ENCODE measurements around the gene NUCKS1.

The NUCKS1 gene, protein sequence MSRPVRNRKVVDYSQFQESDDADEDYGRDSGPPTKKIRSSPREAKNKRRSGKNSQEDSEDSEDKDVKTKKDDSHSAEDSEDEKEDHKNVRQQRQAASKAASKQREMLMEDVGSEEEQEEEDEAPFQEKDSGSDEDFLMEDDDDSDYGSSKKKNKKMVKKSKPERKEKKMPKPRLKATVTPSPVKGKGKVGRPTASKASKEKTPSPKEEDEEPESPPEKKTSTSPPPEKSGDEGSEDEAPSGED

DNA sequence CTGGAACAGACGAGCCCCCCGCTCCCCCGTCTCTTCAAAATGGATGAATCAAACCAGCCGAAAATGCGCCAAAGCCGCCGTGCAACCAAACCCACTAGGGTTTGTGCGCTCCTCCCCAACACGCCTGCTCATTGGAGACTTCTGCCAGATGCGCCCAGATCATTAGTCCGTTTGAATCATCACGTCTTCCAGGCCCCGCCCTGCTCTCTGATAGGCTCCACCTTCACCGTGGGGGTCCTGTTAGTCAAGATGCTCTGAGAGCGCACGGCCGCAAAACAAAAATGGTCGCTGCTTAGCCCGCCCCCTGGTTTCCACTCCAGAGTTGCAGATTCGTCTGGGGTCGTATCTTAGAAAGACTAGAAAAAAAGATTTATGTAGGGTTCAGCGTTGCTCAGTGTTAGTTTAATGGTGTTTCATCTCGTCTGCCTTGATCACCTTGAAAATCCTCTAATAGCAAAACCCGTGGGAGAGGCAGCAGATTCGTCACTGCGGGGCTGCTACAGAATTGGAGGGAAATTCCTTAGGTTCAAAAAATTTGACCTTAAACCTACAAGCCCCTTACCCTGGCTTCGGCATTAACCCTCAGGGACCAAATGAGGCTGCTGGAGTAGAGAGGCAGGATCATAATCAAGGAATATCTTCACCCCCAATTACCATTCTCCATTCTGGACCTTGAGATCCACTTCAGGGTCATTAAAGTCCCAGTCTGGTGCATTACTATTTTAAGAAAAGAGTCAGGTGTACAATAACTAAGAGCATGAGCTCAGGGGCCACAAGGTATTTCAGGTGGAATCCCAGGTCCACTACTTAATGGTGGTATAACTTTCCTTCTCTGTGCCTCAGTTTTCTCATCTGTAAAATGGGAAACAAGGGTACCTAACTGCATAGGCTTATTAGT is at the start of gene NUCKS1:
Gene NUCKS1, minus strand, starts transcription at position 45 of the 898 bp plus-strand sequence. CDS start 209 bp downstream, outside the sequence.
- peak; percentile 88 to 98 for DNase-seq (ENCODE audit: extremely low read depth in 1 of 2, low read depth in 1 of 2)

GRCh38 chr1:205798577-205798976 is 48.6 kb upstream of the NUCKS1 start:
- DNase-seq (ENCODE audit: extremely low read depth in 1 of 2, low read depth in 1 of 2) = no peak

DNA sequence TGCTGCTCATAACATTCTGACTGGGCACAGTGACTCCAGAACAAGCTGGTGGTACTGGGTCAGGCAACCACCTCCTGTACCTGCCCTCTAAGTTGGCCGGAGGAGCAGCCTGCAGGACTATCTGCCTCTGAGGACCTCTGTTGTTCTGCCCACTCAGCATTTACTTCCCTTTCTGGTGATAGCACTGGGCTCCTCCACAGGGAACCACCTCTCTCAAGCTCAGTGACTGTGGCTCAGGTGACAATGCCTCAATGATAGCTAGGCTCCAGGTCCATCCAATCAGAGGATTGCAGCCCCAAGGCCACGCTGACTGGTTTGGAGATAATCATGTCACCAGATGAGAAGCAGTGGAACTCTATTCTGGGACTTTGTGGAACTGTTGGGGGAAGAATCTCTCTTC is 47.2 kb upstream of the NUCKS1 start:
- no peak for DNase-seq (ENCODE audit: extremely low read depth in 1 of 2, low read depth in 1 of 2)

DNA sequence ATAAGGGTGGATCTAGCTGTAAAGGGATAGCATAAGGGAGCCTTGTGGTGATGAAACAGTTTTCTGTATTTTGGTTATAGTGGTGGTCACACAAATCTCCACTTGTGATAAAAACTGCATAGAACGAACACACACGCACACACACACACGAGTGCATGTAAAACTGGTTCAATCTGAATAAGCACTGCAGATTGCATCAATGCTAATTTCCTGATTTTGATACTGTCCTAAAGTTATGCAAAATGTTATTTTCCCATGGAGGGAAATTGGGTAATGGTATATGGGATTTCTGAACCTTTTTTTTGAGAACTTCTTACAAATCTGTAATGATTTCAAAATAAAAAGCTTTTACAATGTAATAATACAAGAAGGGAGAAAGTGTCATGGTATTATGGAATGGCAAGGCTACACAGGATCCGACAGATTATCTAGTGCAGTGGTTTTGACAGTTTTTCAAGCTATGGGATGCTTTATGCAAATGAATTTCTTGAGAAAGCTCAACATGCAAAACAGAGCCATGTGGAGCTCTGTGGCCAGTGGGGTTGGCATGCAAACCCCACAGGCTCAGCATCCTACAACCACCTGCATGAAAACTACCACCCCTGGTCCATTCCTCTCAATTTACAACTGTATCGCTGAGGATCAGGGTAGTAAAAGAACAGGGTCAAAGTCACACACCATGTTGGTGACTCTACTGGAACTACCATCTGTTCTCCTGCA is 44.2 kb upstream of the NUCKS1 start:
- no peak for DNase-seq (ENCODE audit: extremely low read depth in 1 of 2, low read depth in 1 of 2)

- no peak for DNase-seq (ENCODE audit: extremely low read depth in 1 of 2, low read depth in 1 of 2)
Observed at GRCh38 chr1:205792961-205793673, 43.1 kb upstream of the NUCKS1 start.

- no peak for DNase-seq (ENCODE audit: extremely low read depth in 1 of 2, low read depth in 1 of 2)
Observed at GRCh38 chr1:205792481-205792881, 42.5 kb upstream of the NUCKS1 start.

GRCh38 chr1:205791568-205792180 is 41.7 kb upstream of the NUCKS1 start:
- DNase-seq (ENCODE audit: extremely low read depth in 1 of 2, low read depth in 1 of 2) = peak in 1 of 2 donors; percentile 36

GRCh38 chr1:205787287-205787916 is 37.4 kb upstream of the NUCKS1 start:
- DNase-seq (ENCODE audit: extremely low read depth in 1 of 2, low read depth in 1 of 2) = no peak

DNA sequence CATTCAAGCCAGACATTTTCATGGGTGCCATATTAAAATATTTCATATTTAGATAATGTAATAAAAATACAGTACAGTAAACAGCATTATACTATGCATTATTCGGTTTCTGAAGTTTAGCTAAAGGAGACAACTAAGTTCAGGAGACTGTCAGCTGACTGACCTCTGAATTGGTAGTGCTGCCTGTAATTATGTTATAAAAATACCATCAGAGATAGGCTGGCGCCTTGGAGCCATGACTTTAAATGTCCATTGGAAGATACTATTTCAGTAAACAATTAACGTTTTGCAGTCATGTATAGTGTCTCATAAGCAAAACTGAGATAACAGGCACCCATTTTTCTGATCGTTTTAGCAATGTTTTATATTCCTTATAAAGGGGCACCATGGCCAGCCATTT is 36.6 kb upstream of the NUCKS1 start:
- DNase-seq (ENCODE audit: extremely low read depth in 1 of 2, low read depth in 1 of 2) = no peak

DNA sequence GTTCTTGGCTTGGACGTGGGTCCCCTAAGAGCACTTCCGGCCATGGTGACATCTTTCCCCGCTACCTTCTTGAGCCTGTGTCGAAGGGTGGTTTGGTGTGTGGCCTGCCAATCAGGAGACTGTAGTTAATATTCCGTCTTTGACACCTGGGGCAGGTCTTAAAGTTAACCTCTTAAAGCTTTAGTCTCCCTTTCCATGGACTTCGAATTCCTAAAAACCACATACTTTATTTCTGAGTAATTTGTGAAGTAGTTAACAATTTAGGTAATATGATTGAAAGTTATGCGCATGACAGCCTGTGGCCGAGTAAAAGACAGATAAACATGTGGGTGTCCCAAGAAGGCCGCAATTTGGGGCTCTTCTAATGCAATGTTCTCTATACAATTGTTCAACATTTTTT is 35.5 kb upstream of the NUCKS1 start:
- DNase-seq (ENCODE audit: extremely low read depth in 1 of 2, low read depth in 1 of 2) = no peak

DNA sequence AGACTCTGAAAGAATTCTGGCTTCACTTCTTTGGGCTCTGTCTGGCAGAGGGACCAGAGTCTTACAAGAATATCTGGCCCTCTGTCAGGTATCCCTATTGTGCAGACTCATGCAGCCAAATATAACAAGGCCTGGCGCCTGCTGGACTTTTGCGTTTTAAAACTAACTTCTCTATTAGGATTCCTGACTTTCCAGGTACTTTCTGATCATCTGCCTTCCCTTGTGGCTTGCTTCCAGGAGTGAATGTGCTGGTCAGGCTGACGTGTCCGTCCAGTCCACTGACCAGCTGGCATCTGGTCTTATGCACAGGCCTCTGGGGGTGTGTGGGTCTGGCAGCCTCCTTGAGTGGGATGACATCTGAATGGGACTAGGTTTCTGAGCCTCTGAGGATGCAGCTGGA is 33.9 kb upstream of the NUCKS1 start:
- DNase-seq (ENCODE audit: extremely low read depth in 1 of 2, low read depth in 1 of 2) = no peak

GRCh38 chr1:205783433-205783795 is 33.4 kb upstream of the NUCKS1 start:
- DNase-seq (ENCODE audit: extremely low read depth in 1 of 2, low read depth in 1 of 2) = no peak

DNA sequence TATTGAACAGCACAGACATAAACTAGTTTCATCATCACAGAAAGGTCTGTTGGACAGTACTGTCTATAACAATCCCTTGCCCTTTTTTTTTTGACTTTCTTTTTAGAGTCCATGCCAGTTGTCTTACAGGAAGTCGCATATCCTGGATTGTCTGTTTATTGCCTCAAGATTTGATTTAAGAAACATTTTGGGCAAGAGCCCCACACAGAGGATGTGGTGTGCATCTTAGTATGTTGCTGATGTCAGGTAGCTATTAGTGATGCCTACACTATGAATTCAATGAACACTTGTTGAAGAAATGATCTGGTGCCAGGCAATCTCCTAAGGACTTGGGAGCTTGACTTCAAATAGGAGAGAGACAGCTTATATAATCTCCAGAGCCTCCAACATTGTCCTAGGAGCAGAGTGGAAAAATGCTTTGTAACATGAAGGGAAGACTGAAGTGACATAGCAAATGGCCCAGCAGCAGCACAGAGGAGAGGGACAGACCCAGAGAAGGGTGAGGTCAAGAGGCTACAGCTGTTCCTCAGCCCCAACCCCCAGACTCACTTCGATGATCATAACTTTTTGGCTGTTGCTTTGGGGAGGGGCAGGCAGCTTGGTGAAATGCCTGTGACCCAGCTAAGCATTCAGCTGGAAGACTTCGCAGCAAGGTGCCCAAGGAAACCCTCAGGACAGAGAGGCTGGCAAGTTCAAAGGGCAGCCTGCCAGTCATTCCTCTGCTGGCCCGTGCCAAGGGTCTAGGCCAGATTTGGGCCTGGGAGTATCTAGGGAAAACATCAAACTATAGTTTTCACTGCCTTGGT is 32.8 kb upstream of the NUCKS1 start:
- DNase-seq (ENCODE audit: extremely low read depth in 1 of 2, low read depth in 1 of 2) = no peak

DNA sequence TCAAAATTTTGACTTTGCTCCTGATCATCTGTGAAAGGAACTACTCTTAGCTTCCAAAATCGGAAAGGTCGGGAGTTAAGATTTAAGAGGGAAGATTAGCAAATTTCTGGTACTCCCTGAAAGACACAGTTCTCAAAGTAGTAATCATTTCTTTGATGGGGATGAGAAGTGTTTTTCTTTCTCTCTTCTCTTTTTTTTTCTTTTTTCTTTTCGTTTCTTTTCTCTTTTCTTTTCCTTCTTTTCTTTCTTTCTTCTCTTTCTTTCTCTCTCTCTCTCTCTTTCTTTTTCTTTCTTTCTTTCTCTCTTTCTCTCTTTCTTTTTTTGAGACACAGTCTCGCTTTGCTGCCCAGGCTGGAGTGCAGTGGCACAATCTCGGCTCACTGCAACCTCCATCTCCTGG is 30.4 kb upstream of the NUCKS1 start:
- no peak for DNase-seq (ENCODE audit: extremely low read depth in 1 of 2, low read depth in 1 of 2)

DNA sequence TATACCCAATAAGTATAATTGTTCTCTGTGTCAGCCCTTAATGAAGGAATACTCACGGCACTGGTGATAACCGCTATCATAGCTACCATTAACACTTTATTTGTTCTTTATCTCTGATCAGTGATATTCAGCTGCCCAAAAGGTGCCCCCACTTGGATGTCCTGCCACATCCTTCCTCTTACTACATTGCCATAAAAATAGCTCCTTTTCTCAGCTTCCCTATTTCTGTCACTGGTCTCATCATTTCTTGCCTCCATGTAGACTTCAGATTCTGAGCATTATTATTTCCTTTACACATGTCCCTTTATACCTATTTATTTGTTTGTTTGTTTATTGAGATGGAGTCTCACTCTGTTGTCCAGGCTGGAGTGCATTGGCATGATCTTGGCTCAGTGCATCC is 28.0 kb upstream of the NUCKS1 start:
- DNase-seq (ENCODE audit: extremely low read depth in 1 of 2, low read depth in 1 of 2) = no peak

- no peak for DNase-seq (ENCODE audit: extremely low read depth in 1 of 2, low read depth in 1 of 2)
Observed at GRCh38 chr1:205775717-205776056, 25.7 kb upstream of the NUCKS1 start.

DNA sequence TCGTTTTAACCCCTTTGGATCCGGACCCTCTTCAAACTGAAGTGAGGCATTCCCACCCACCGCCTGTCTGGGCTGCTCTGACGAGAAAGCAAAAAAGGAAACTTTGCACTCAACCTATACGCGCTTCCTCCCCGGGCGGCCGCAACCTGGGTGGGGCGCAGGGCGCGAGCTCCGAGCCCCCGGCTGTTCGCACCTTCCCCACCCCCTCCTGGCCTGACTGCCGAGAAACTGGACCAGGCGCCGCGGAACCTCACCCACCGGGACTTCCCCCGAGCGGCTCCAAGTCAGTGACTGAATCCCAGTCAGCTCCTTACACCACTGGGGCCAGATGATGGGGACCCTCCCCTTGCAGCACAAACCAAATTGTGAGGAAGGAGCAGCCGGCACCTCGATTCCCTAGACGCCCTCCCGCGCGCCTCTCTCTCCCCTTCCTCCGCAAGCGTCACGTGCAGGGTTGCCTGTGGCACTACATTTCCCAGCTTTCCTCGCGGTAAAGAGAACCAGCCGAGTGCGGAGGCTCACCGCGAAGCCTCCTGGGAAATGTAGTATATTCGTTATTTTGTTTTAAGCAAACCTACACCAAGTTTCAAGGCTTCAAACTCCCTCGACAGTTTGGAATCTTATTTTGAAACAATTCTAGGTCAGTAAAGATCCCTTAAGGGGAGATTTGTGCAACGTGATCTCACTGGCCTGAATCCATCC is 25.2 kb upstream of the NUCKS1 start, which contains the start of gene RAB29:
Gene RAB29, minus strand, starts transcription at position 468 of the 702 bp plus-strand sequence. CDS start 526 bp downstream, outside the sequence.
- peak; percentile 60 to 83 for DNase-seq (ENCODE audit: extremely low read depth in 1 of 2, low read depth in 1 of 2)

- DNase-seq (ENCODE audit: extremely low read depth in 1 of 2, low read depth in 1 of 2) = peak; percentile 28 to 31
Observed at GRCh38 chr1:205774198-205775014, 24.4 kb upstream of the NUCKS1 start.

All from stimulated activated CD8-positive, alpha-beta memory T cell treated with anti-CD3 and anti-CD28 coated beads, Interleukin-7, amount 100 ng/mL, for 48 hours (primary cell).